ENCODE data around the gene UFSP1. TPM values are rescaled to one million over a fixed set of nuclear protein-coding genes. Genes with fewer than 3 reads are reported as not detected.
A peak's percentile ranks its signal among the peaks of the same experiment; 100 is the strongest.

UFSP1 gene
- total RNA-seq, 1 experiment from 2014 or later, result 4.8 TPM

DNA sequence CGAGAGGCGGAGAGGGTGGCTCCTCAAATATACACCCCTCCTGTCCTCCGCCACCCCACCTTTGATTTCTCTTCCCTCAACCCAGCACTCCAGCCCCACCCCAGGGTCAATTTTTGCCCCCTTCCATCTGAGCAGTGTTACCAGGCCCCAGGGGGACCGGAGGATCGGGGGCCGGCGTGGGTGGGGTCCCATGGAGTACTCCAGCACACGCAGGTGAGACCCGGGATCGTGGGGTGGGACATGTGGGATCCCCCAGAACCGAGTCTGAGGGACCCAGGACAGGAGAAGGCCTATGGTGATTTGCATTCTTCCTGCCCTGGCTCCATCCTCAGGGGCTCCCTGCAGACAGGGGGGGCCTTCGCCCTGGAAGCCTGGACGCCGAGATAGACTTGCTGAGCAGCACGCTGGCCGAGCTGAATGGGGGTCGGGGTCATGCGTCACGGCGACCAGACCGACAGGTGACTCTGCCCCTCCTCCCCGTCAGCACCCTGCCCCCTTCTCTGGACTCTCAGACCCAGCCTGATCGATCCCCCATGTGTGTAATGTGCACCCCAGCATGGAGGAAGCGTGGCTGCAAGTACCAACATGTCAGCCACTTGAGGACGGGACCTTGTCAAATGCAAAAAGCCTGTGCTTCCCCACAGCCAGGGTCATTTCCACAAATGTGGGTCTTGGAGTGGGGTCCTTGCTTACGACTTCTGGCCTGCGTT lies 21.6 kb downstream of the UFSP1 start (continued):
- TF ChIP-seq, protein P1, sequence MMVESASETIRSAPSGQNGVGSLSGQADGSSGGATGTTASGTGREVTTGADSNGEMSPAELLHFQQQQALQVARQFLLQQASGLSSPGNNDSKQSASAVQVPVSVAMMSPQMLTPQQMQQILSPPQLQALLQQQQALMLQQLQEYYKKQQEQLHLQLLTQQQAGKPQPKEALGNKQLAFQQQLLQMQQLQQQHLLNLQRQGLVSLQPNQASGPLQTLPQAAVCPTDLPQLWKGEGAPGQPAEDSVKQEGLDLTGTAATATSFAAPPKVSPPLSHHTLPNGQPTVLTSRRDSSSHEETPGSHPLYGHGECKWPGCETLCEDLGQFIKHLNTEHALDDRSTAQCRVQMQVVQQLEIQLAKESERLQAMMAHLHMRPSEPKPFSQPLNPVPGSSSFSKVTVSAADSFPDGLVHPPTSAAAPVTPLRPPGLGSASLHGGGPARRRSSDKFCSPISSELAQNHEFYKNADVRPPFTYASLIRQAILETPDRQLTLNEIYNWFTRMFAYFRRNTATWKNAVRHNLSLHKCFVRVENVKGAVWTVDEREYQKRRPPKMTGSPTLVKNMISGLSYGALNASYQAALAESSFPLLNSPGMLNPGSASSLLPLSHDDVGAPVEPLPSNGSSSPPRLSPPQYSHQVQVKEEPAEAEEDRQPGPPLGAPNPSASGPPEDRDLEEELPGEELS (CRISPR knock-in tag; IDR thresholded peaks at IDR 0.05), result 0 out of 2 replicates have a peak, but pooled peaks have one; percentile 34

DNA sequence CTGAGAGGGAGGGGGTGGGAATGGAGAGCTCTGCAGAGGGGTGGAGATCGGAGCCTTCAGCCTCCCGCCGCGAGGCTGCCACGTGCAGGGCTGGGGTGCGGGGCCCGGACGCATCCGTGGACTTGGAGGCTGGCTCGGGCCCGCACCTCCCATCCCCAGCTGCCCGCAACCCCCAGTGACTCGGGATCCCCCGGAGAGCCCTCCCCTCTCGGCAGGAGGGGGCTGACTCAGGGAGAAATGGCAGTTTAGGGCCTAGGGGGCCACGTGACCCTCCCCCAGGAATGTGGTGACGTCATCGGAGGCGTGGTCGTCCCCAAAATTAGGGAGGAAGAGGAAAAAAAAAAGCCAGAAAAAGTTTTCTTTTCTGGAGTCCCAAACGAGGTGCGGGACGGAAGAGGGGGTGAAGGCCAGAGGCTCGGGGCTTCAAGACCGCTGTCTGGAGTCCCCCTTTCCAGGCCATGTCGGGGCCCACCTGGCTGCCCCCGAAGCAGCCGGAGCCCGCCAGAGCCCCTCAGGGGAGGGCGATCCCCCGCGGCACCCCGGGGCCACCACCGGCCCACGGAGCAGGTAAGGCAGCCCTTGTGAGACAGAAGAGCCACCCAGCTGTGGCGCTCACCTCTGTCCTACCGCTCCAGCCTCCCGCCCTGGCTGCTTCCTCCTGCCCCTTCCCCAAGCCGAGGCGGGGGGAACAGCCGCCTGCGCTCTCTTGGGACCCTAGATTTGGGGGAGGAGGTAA lies 22.3 kb downstream of the UFSP1 start, which contains the start of gene TRIP6:
Gene TRIP6, plus strand, starts transcription at position 348 of the 736 bp plus-strand sequence. Its CDS starts 111 bp downstream, at position 459.
- Mint-ChIP-seq H3K4me1 (peaks cover 8% of the 10 kb centered on the region), H3K27me3 (ENCODE audit: low read depth) (no peaks in the 10 kb centered on the region), H3K9me3 (no peaks in the 10 kb centered on the region), H3K27ac (peak within 1 kb of the TSS; percentile 95), H3K4me3 (peak within 1 kb of the TSS; percentile 92), H3K36me3 (peaks cover 31% of the 10 kb centered on the region)
- CTCF ChIA-PET, result interaction anchor here (0.5 to 1.0 kb wide), 6 partner anchors 15 to 192 kb away, joined by 3 to 4 read pairs (median 3); partner anchors contain the start of genes MUC3A, POP7, SLC12A9 and UFSP1
- peak; percentile 91 for DNase-seq (ENCODE audit: low spot score)
- POLR2A ChIA-PET, result interaction anchor here (0.5 to 2.1 kb wide), 6 partner anchors 8 to 40 kb away, joined by 3 to 7 read pairs (median 4); partner anchors contain the start of genes EPHB4, SLC12A9, SRRT and UFSP1
- ATAC-seq, result peak; percentile 51
- TF ChIP-seq, protein P2, sequence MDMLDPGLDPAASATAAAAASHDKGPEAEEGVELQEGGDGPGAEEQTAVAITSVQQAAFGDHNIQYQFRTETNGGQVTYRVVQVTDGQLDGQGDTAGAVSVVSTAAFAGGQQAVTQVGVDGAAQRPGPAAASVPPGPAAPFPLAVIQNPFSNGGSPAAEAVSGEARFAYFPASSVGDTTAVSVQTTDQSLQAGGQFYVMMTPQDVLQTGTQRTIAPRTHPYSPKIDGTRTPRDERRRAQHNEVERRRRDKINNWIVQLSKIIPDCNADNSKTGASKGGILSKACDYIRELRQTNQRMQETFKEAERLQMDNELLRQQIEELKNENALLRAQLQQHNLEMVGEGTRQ (CRISPR knock-in tag; IDR thresholded peaks at IDR 0.05), result peak; percentile 96
- TF ChIP-seq CREM (CRISPR knock-in tag; IDR thresholded peaks at IDR 0.05), result peak; percentile 77; the same call in 1 of the 2 replicates
- TF ChIP-seq, protein P3, sequence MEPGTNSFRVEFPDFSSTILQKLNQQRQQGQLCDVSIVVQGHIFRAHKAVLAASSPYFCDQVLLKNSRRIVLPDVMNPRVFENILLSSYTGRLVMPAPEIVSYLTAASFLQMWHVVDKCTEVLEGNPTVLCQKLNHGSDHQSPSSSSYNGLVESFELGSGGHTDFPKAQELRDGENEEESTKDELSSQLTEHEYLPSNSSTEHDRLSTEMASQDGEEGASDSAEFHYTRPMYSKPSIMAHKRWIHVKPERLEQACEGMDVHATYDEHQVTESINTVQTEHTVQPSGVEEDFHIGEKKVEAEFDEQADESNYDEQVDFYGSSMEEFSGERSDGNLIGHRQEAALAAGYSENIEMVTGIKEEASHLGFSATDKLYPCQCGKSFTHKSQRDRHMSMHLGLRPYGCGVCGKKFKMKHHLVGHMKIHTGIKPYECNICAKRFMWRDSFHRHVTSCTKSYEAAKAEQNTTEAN (CRISPR knock-in tag; IDR thresholded peaks at IDR 0.05), result peak; percentile 79; the same call in 1 of the 2 replicates
- TF ChIP-seq, protein P4, sequence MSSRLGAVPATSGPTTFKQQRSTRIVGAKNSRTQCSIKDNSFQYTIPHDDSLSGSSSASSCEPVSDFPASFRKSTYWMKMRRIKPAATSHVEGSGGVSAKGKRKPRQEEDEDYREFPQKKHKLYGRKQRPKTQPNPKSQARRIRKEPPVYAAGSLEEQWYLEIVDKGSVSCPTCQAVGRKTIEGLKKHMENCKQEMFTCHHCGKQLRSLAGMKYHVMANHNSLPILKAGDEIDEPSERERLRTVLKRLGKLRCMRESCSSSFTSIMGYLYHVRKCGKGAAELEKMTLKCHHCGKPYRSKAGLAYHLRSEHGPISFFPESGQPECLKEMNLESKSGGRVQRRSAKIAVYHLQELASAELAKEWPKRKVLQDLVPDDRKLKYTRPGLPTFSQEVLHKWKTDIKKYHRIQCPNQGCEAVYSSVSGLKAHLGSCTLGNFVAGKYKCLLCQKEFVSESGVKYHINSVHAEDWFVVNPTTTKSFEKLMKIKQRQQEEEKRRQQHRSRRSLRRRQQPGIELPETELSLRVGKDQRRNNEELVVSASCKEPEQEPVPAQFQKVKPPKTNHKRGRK (CRISPR knock-in tag; IDR thresholded peaks at IDR 0.05; ENCODE audit: borderline replicate concordance), result 0 out of 2 replicates have a peak, but pooled peaks have one; percentile 53
- peak; percentile 92 for TF ChIP-seq ZNF423 (CRISPR knock-in tag; IDR thresholded peaks at IDR 0.05)
- TF ChIP-seq, protein P5, sequence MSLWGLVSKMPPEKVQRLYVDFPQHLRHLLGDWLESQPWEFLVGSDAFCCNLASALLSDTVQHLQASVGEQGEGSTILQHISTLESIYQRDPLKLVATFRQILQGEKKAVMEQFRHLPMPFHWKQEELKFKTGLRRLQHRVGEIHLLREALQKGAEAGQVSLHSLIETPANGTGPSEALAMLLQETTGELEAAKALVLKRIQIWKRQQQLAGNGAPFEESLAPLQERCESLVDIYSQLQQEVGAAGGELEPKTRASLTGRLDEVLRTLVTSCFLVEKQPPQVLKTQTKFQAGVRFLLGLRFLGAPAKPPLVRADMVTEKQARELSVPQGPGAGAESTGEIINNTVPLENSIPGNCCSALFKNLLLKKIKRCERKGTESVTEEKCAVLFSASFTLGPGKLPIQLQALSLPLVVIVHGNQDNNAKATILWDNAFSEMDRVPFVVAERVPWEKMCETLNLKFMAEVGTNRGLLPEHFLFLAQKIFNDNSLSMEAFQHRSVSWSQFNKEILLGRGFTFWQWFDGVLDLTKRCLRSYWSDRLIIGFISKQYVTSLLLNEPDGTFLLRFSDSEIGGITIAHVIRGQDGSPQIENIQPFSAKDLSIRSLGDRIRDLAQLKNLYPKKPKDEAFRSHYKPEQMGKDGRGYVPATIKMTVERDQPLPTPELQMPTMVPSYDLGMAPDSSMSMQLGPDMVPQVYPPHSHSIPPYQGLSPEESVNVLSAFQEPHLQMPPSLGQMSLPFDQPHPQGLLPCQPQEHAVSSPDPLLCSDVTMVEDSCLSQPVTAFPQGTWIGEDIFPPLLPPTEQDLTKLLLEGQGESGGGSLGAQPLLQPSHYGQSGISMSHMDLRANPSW (CRISPR knock-in tag; conservative IDR thresholded peaks at IDR 0.05; ENCODE audit: low read depth), result no peak
- TF ChIP-seq PRRX2 (CRISPR knock-in tag; IDR thresholded peaks at IDR 0.05), result no peak
- peak; percentile 95 for TF ChIP-seq TEAD1 (CRISPR knock-in tag; IDR thresholded peaks at IDR 0.05)
- TF ChIP-seq, protein P6, sequence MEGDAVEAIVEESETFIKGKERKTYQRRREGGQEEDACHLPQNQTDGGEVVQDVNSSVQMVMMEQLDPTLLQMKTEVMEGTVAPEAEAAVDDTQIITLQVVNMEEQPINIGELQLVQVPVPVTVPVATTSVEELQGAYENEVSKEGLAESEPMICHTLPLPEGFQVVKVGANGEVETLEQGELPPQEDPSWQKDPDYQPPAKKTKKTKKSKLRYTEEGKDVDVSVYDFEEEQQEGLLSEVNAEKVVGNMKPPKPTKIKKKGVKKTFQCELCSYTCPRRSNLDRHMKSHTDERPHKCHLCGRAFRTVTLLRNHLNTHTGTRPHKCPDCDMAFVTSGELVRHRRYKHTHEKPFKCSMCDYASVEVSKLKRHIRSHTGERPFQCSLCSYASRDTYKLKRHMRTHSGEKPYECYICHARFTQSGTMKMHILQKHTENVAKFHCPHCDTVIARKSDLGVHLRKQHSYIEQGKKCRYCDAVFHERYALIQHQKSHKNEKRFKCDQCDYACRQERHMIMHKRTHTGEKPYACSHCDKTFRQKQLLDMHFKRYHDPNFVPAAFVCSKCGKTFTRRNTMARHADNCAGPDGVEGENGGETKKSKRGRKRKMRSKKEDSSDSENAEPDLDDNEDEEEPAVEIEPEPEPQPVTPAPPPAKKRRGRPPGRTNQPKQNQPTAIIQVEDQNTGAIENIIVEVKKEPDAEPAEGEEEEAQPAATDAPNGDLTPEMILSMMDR (IDR thresholded peaks at IDR 0.05), result no peak
- peak; percentile 92 for TF ChIP-seq TEAD4 (CRISPR knock-in tag; IDR thresholded peaks at IDR 0.05)
- no peak for TF ChIP-seq ETV6 (CRISPR knock-in tag; IDR thresholded peaks at IDR 0.05)
- TF ChIP-seq, protein P7, sequence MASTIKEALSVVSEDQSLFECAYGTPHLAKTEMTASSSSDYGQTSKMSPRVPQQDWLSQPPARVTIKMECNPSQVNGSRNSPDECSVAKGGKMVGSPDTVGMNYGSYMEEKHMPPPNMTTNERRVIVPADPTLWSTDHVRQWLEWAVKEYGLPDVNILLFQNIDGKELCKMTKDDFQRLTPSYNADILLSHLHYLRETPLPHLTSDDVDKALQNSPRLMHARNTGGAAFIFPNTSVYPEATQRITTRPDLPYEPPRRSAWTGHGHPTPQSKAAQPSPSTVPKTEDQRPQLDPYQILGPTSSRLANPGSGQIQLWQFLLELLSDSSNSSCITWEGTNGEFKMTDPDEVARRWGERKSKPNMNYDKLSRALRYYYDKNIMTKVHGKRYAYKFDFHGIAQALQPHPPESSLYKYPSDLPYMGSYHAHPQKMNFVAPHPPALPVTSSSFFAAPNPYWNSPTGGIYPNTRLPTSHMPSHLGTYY (CRISPR knock-in tag; IDR thresholded peaks at IDR 0.05), result no peak
- TF ChIP-seq NFYB (CRISPR knock-in tag; conservative IDR thresholded peaks at IDR 0.05; ENCODE audit: low read depth), result no peak
- 0 out of 2 replicates have a peak, but pooled peaks have one; percentile 12 for TF ChIP-seq FOXP1 (CRISPR knock-in tag; IDR thresholded peaks at IDR 0.05; ENCODE audit: borderline replicate concordance)
- TF ChIP-seq MYBL2 (CRISPR knock-in tag; IDR thresholded peaks at IDR 0.05), result no peak
- no peak for TF ChIP-seq GTF2I (CRISPR knock-in tag; conservative IDR thresholded peaks at IDR 0.05)
- TF ChIP-seq, protein P8, sequence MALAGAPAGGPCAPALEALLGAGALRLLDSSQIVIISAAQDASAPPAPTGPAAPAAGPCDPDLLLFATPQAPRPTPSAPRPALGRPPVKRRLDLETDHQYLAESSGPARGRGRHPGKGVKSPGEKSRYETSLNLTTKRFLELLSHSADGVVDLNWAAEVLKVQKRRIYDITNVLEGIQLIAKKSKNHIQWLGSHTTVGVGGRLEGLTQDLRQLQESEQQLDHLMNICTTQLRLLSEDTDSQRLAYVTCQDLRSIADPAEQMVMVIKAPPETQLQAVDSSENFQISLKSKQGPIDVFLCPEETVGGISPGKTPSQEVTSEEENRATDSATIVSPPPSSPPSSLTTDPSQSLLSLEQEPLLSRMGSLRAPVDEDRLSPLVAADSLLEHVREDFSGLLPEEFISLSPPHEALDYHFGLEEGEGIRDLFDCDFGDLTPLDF (CRISPR knock-in tag; IDR thresholded peaks at IDR 0.05), result 0 out of 2 replicates have a peak, but pooled peaks have one; percentile 22
